GM08714 (cell line): ENCODE results near the gene MAP4K3.

Experiments used
- H3K4me3 ChIP-seq: fragments of 200-500 bp; sonication (Bioruptor generic); 2 replicates; pipeline ENCODE4 v1.5.1; 2014; ENCODE audit warnings: mild to moderate bottlenecking, low read length, inconsistent platforms
- ZNF274 ChIP-seq: IDR thresholded peaks from 2 replicates; pipeline ENCODE4 v1.6.1; 2012; ENCODE audit warnings: mild to moderate bottlenecking, low read depth, low read length

The MAP4K3 gene

DNA sequence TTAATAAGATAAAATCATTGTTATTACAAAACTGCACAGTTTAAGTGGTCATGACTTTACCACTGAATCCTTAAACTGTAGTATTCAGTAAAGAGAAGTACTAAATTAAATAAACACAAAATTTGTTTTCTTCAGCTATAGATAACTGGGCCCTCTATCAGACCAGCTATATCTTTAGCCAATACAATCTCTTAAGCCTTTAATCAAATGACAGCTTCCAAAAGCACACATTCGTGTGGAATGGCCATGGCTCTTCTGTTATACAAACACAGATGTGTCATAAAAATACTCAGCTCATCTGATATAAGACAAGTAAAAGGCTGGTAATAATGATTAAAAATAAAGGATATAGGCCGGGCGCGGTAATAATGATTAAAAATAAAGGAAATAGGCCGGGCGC, 135.7 kb downstream of the MAP4K3 start:
- no peak overlapping the region for H3K4me3 ChIP-seq
- no peak for TF ChIP-seq ZNF274

DNA sequence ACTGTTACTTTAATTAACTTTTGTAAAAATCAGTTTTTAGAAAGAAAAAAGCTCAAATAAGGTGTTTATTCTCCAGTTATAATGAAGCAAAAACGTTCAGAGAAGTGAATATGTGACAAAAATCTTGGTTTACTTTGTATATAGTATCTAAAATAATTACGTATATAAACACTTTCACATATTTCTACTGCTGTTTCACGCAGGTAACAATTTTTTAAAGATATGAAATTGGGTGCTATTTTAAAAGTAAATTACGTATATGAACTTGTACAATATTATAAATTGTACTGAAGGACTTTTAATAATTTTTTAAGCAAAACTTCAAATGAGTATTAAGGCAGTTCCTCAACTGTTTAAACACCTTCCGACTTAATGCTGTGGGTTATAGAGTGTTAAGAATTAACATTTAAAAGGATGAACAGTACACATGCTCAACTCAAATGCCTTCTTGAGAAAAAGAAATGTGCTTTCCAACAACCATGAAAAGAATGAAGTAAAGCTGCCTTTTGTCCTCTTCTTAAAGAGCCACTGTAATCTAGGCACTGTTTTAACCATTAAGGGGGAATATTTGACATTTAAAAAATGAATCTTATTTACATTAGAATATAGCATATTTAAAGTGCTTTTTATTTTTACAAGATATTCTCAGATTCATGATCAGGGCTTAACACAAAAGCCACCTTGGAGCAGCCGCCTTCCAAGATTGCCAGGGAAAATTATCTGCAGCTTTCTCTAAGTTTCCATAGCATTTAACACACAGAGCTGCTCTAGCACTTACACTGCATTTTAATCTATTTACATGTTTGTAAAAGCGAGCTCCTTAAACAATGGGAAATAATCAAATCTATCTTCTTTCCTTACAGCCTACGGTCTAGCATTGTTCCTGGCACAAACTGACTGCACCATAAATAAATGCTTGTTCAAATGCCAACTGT, 136.8 kb downstream of the MAP4K3 start:
- no peak for TF ChIP-seq ZNF274
- H3K4me3 ChIP-seq, result no peak overlapping the region

DNA sequence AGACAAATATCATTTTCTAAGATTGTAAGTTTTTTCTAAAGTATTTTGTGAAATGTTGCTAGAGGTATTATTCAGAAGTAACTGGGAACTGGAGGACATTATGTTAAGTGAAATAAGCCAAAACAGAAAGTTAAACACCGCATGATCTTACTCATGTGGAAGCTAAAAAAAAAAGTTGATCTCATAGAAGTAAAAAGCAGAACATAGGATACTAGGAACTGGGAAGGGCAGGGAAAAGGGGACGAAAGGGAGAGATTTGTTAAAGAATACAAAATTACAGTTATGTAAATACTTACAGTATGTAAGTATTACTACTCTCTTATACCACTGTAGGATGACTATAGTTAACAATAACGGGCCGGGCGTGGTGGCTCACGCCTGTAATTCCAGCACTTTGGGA, 146.7 kb downstream of the MAP4K3 start:
- no peak overlapping the region for H3K4me3 ChIP-seq
- no peak for TF ChIP-seq ZNF274

DNA sequence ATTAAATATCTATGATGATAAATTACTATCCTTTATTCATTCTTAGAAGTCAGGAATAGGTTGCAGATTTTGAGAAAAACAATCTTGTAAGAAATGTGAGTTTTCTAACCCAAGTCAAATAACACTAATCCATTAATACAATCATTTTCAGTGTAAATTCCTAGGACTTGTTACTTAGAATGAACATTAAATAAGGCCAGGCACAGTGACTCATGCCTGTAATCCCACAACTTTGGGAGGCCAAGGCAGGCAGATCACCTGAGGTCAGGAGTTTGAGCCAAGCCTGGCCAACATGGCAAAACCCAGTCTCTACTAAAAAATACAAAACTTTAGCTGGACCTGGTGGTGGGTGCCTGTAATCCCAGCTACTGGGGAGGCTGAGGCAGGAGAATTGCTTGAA, 147.5 kb downstream of the MAP4K3 start:
- no peak overlapping the region for H3K4me3 ChIP-seq
- TF ChIP-seq ZNF274, result no peak

DNA sequence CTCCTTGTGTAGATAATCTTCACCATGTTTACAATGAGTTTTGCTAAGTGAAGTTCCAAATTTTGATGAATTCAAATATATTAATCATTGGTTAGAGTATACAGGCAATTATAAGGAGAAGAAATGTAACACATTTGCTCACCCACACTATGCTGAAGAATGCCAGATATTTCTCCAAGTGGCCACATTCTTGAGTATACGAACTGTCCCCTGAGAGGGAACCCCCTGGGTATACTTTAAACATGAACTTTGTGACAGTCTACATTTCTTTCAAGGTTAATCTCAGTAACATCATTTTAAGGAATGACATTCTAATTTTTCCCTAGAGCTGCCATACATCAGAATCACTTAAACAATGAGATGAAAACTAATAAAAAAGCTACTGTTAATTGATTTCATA, 153.5 kb downstream of the MAP4K3 start:
- no peak for TF ChIP-seq ZNF274
- no peak overlapping the region for H3K4me3 ChIP-seq

DNA sequence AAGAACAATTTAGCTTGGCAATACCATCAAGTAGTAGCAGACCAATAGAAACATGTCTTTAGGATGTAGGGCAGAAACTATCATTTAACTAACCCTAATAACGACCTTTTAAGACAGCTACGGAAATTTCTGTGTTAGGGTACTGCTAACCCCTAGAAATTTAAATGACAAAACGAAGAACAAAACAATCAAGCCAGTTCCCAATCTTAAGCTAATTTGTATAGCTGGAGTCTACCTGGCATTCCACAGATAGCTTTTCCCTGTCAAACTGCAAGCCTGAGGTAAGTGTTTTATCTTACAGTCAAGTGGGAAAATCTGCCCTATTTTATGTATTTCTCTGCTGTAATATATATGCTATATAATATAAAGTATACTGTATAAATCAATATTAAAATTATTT, 155.7 kb downstream of the MAP4K3 start:
- H3K4me3 ChIP-seq, result no peak overlapping the region
- no peak for TF ChIP-seq ZNF274

DNA sequence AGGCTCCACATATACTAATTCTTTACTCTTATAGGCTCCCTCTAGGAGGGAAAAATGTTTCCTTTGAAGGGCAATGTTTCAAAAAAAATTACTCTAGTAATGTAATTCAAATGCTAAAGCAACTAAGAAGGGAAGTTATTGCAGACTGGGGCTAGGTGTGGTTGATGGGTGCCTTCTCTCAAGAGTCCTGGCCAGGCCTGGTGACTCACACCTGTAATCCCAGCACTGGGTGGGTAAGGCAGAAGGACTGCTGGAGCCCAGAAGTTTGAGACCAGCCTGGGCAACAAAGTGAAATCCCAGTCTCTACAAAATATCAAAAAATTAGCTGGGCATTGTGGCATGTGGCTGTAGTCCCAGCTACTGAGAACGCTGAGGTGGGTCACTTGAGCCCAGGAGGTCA, 162.1 kb downstream of the MAP4K3 start:
- no peak for TF ChIP-seq ZNF274
- no peak overlapping the region for H3K4me3 ChIP-seq

DNA sequence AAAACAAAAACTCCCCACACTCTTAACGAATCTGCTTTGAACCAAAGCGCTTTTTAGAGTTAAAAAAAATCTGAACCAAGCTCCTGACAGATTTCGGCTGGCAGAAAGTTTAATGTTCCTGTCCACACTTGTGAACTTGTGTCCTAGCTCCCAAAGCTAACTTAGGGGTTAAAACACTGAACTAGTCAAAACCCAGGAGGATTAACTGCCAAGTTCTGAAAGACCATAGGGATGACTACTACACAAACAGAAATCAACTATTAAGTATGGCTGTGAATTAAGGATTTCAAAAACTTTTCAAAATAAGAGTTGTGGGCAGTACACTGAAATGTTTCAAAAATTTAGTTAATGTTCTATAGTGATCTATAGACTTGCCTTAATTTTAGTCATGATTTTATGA, 167.1 kb downstream of the MAP4K3 start:
- TF ChIP-seq ZNF274, result no peak
- H3K4me3 ChIP-seq, result no peak overlapping the region

DNA sequence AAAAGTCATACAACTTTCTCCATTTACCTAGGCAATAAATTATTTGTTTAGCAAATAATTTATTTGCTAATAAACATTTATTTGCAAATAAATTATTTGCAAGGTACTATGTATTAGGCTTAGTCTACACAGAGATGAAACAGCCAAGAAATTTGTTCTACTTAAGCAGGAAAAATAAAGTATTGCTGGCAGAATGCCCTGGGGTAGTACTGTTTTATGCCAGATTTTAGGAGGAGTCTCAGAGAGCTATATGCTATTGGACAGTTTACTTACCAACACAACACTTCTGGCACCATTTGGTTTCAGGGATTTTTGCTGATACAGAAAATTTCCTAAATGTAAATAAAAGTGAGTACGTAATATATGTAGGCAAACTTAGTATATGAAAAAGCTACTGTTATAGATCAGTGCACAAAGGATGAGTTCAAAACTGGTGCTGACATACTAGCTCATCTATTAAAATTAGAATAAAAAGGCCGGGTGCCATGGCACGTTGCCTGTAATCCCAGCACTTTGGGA, 170.1 kb downstream of the MAP4K3 start:
- no peak for TF ChIP-seq ZNF274
- H3K4me3 ChIP-seq, result no peak overlapping the region

DNA sequence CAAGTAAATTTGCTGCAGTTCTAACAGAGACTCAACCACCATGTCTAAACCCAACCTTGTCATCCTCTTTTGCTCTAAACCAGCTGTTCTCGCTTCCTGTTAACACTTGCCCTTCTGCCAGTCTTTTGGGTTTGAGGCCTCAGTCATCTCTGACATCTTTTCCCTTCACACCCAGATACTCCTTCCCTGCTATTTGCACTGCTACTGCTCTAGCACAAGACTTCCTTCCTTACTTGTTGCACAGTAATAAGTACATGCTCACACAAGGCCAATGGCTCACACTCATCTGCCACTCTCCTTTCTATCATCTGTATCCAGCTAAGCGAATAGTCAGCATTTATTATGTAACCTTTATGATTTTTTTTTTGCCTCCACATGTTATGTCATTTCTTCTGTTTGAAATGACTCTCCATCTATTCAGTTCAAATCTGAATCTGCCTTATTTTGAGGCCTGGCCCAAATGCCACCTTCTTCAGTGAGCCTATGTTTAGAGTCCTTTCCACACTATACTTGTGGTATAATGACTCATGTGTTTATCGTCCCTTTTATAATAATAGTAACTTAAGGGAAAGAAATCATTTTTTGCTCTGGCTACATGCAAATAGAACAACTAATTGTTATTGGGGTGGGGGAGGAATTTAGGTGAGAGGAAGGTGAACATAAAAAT, 170.8 kb downstream of the MAP4K3 start:
- H3K4me3 ChIP-seq, result no peak overlapping the region
- no peak for TF ChIP-seq ZNF274

DNA sequence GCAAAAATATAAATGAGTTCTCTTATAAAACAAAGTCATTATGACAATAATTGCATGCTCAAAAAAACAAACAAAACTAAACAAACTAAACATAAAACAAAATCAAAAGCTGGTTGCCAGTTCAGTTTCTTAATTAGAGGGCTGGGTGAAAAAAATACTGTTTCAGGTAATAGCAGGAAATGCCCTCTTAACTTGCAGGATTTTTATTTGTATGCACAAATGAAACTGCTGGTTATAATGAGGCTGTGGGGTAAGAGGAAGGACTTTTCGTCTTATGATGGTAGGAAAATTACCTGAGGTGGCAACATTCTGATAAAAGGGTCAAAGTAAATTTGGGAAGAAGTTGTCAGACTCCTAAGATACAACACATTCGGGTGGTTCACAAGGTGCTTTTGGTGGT, 171.8 kb downstream of the MAP4K3 start:
- no peak for TF ChIP-seq ZNF274
- no peak overlapping the region for H3K4me3 ChIP-seq

DNA sequence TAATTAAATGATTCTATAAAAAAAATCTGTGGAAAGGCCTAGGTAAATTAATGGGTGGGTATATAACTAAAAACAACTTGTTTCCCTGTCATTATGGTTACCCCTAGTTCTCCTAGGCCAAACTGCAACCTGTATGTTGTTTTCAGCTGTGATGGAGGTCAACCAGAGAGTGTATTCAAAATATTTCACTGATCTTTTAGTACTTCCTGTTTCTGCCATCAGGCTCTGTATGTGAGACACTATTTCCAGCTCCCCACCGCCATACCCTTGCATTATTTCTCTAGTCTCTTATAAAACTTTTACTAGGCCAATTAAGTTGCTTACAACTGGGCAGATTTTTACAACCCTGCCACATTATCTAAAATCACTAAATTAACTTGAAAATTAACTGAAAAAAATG, 172.4 kb downstream of the MAP4K3 start:
- TF ChIP-seq ZNF274, result no peak
- no peak overlapping the region for H3K4me3 ChIP-seq

DNA sequence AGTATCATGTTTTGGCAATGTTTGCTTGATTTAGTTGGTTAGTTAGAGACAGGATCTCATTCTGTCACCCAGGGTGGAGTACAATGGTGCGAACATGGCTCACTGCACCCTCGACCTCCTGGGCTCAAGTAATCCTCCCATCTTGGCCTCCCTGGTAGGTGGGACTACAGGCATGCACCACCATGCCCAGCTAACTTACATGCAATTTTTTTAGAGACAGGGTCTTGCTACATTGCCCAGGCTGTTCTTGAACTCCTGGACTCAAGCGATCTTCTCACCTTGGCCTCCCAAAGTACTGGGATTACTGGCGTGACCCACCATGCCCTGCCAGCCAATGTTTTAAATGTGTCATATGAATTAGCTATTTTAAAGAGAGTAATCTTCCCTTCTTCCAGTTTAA, 177.0 kb downstream of the MAP4K3 start:
- no peak overlapping the region for H3K4me3 ChIP-seq
- no peak for TF ChIP-seq ZNF274

DNA sequence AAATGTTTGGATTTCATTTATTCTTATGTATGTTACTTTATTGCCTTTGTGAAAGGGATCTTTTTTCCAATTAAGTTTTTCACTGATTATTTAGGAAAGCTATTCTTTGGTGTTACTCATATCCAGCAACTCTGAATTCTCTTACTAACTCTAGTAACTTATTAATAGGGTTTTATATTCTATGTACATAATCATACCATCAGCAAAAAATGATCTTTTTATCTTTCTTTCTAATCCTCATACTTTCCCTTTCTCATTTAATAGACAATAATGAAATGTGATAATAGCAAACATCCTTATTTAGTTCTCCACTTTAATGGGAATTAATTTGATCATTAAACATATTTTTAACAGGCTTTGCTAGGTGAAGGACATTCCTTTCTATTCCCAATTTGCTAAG, 181.0 kb downstream of the MAP4K3 start:
- H3K4me3 ChIP-seq, result no peak overlapping the region
- no peak for TF ChIP-seq ZNF274
